Ovary (tissue), 3 donors: Measurements from ENCODE around the gene NCAM1.

Experiments used
- CTCF ChIP-seq, 3 donors: fragments of 450-650 bp in 2 of 3; fragments of 200-600 bp in 1 of 3; IDR thresholded peaks; one replicate each; pipeline versions ENCODE4 v1.5.1 to v1.8.0; 2016 to 2022; ENCODE audit warnings: antibody characterized with exemption in 3 of 3, mild to moderate bottlenecking in 1 of 3
- EP300 ChIP-seq: sonication (generic); formaldehyde crosslinking; IDR thresholded peaks from one replicate; pipeline ENCODE4 v1.6.1; 2017; ENCODE audit warnings: antibody characterized with exemption
- POLR2A ChIP-seq: fragments of 450-650 bp; IDR thresholded peaks from one replicate; pipeline ENCODE4 v1.6.1; 2017; ENCODE audit warnings: antibody characterized with exemption, mild to moderate bottlenecking, moderate library complexity
- donor health status: DM: no; HTN: no; CAD: no.

GRCh38 chr11:113023986-113024385, 62.8 kb downstream of the NCAM1 start:
- TF ChIP-seq CTCF (IDR thresholded peaks at IDR 0.05): no peak
- TF ChIP-seq POLR2A: no peak
- no peak for TF ChIP-seq EP300
